ENCODE measurements around the gene ACOXL.
A peak's percentile ranks its signal among the peaks of the same experiment; 100 is the strongest.
"Not testable (repeated sequence)": the region's sequence is repeated elsewhere in the genome, so short reads cannot be mapped to it uniquely, and the experiment has no call there.

Gene ACOXL

GRCh38 chr2:111082659-111083058, 350.3 kb downstream of the ACOXL start:
- DNase-seq, result not testable (repeated sequence)

GRCh38 chr2:111091811-111092211, 359.4 kb downstream of the ACOXL start:
- DNase-seq, result no peak

GRCh38 chr2:111094691-111095090, 362.3 kb downstream of the ACOXL start:
- no peak for DNase-seq

- DNase-seq, result no peak
These were observed 363.1 kb downstream of the ACOXL start for GRCh38 chr2:111095434-111095833.

- DNase-seq, result no peak
These were observed 367.0 kb downstream of the ACOXL start for GRCh38 chr2:111099402-111099801.

- DNase-seq, result no peak
These were observed 367.9 kb downstream of the ACOXL start for GRCh38 chr2:111100087-111100764.

GRCh38 chr2:111100765-111101162, 368.4 kb downstream of the ACOXL start:
- no peak for DNase-seq

GRCh38 chr2:111101592-111101991, 369.2 kb downstream of the ACOXL start:
- DNase-seq, result no peak

- DNase-seq, result no peak
These were observed 369.8 kb downstream of the ACOXL start for GRCh38 chr2:111102216-111102615.

GRCh38 chr2:111105926-111106325, 373.6 kb downstream of the ACOXL start:
- no peak for DNase-seq

GRCh38 chr2:111106706-111107105, 374.3 kb downstream of the ACOXL start:
- no peak for DNase-seq

- DNase-seq, result no peak
These were observed 376.4 kb downstream of the ACOXL start for GRCh38 chr2:111108745-111109271.

- no peak for DNase-seq
These were observed 378.9 kb downstream of the ACOXL start for GRCh38 chr2:111111101-111111755.

GRCh38 chr2:111113838-111114237, 381.5 kb downstream of the ACOXL start:
- no peak for DNase-seq

GRCh38 chr2:111116011-111116746, 383.8 kb downstream of the ACOXL start:
- no peak for DNase-seq

GRCh38 chr2:111116843-111117597, 384.6 kb downstream of the ACOXL start:
- DNase-seq, result peak; percentile 79 to 90

- DNase-seq, result no peak
These were observed 385.5 kb downstream of the ACOXL start for GRCh38 chr2:111117598-111118480.

- no peak for DNase-seq
These were observed 386.2 kb downstream of the ACOXL start for GRCh38 chr2:111118481-111118980.

- no peak for DNase-seq
These were observed 386.8 kb downstream of the ACOXL start for GRCh38 chr2:111118981-111119821.

GRCh38 chr2:111119822-111120252, 387.5 kb downstream of the ACOXL start:
- no peak for DNase-seq

Measured in SHP77 (cell line).